ENCODE results near the gene NR5A2.

The NR5A2 gene

GRCh38 chr1:200121421-200121820 is 93.9 kb downstream of the NR5A2 start:
- Histone ChIP-seq H3K36me3 (replicated peaks) (no peaks in the 10 kb centered on the region), H3K27me3 (replicated peaks) (no peaks in the 10 kb centered on the region), H3K4me3 (ENCODE audit: low read depth, low read length) (no peak overlapping the region), H3K27ac (no peak overlapping the region)
- in situ Hi-C loops (cut with HindIII; ENCODE audit: low pct_ligation_motif_present, low sequenced_read_pairs) = no loop called here
- TF ChIP-seq, protein P1, sequence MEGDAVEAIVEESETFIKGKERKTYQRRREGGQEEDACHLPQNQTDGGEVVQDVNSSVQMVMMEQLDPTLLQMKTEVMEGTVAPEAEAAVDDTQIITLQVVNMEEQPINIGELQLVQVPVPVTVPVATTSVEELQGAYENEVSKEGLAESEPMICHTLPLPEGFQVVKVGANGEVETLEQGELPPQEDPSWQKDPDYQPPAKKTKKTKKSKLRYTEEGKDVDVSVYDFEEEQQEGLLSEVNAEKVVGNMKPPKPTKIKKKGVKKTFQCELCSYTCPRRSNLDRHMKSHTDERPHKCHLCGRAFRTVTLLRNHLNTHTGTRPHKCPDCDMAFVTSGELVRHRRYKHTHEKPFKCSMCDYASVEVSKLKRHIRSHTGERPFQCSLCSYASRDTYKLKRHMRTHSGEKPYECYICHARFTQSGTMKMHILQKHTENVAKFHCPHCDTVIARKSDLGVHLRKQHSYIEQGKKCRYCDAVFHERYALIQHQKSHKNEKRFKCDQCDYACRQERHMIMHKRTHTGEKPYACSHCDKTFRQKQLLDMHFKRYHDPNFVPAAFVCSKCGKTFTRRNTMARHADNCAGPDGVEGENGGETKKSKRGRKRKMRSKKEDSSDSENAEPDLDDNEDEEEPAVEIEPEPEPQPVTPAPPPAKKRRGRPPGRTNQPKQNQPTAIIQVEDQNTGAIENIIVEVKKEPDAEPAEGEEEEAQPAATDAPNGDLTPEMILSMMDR (IDR thresholded peaks at IDR 0.05; ENCODE audit: low read depth, low read length, missing control alignments) = no peak
- no peak for DNase-seq

GRCh38 chr1:200124309-200124708 is 96.8 kb downstream of the NR5A2 start:
- H3K4me3 ChIP-seq (ENCODE audit: low read depth, low read length) = no peak overlapping the region
- DNase-seq = no peak
- no peaks in the 10 kb centered on the region for H3K27me3 ChIP-seq (replicated peaks)
- no peak overlapping the region for H3K27ac ChIP-seq
- in situ Hi-C loops (cut with HindIII; ENCODE audit: low pct_ligation_motif_present, low sequenced_read_pairs) = no loop called here
- H3K36me3 ChIP-seq (replicated peaks) = no peaks in the 10 kb centered on the region
- TF ChIP-seq, protein P1 (IDR thresholded peaks at IDR 0.05; ENCODE audit: low read depth, low read length, missing control alignments) = no peak

DNA sequence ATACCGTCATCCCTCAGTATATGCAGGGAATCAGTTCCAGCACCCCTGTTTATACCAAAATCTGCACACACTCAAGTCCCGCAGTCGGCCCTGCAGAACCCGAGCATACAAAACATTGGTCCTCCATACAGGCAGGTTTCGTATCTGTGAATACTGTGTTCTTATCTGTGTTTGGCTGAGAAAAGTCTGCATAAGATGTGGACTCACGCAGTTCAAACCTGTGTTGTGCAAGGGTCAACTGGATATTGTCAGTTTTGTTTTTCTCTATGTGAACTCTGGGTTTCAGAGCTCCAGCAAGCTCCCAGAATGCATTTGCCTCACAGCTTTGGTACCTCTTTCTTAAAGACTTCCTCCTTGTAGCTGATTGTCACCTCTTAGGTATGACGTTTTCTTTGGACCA is 100.6 kb downstream of the NR5A2 start:
- Histone ChIP-seq H3K4me3 (ENCODE audit: low read depth, low read length) (no peak overlapping the region), H3K27me3 (replicated peaks) (peaks cover 5% of the 10 kb centered on the region), H3K36me3 (replicated peaks) (no peaks in the 10 kb centered on the region), H3K27ac (no peak overlapping the region)
- in situ Hi-C loops (cut with HindIII; ENCODE audit: low pct_ligation_motif_present, low sequenced_read_pairs) = no loop called here
- TF ChIP-seq, protein P1 (IDR thresholded peaks at IDR 0.05; ENCODE audit: low read depth, low read length, missing control alignments) = no peak
- DNase-seq = no peak

- Histone ChIP-seq H3K27ac (no peak overlapping the region), H3K36me3 (replicated peaks) (no peaks in the 10 kb centered on the region), H3K4me3 (ENCODE audit: low read depth, low read length) (no peak overlapping the region), H3K27me3 (replicated peaks) (peaks cover 5% of the 10 kb centered on the region)
- TF ChIP-seq, protein P1 (IDR thresholded peaks at IDR 0.05; ENCODE audit: low read depth, low read length, missing control alignments) = no peak
- in situ Hi-C loops (cut with HindIII; ENCODE audit: low pct_ligation_motif_present, low sequenced_read_pairs) = no loop called here
- no peak for DNase-seq
These were observed 101.7 kb downstream of the NR5A2 start for GRCh38 chr1:200128944-200129879.

- Histone ChIP-seq H3K27me3 (replicated peaks) (peaks cover 5% of the 10 kb centered on the region), H3K27ac (no peak overlapping the region), H3K36me3 (replicated peaks) (no peaks in the 10 kb centered on the region), H3K4me3 (ENCODE audit: low read depth, low read length) (no peak overlapping the region)
- DNase-seq = no peak
- TF ChIP-seq, protein P1 (IDR thresholded peaks at IDR 0.05; ENCODE audit: low read depth, low read length, missing control alignments) = no peak
- in situ Hi-C loops (cut with HindIII; ENCODE audit: low pct_ligation_motif_present, low sequenced_read_pairs) = no loop called here
These were observed 103.0 kb downstream of the NR5A2 start for GRCh38 chr1:200130552-200130951.
